Measurements from ENCODE around the gene ACBD6.

The ACBD6 gene

DNA sequence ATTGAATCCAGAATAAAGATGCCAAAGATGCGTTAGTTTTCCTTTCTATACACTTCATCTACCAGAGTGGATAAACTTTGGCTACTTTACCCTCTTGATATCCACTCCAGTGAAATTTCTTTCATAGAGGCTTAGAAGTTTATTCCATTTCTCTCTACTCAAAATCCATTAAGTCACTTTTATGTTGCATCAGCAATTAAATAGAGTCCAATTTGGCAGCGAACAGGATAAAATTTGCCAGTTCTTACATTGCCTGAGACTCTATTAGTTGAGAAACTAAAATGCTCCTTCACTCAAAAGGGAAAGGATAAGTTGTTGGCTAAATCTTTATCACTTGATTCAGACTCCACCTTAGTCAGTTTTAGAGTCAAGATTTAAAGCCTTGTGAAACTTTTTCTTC is 57.9 kb downstream of the ACBD6 start:
- no peak for TF ChIP-seq POLR2AphosphoS5 (IDR thresholded peaks at IDR 0.05; ENCODE audit: low read depth, low read length)
- TF ChIP-seq FOXP2 (optimal IDR thresholded peaks at IDR 0.05; ENCODE audit: borderline replicate concordance, extremely low read depth, extremely low read length, insufficient read depth): no peak
- TF ChIP-seq SIN3A (IDR thresholded peaks at IDR 0.05; ENCODE audit: borderline replicate concordance, insufficient read depth, low read length): no peak
- TF ChIP-seq TAF1 (IDR thresholded peaks at IDR 0.05; ENCODE audit: borderline replicate concordance, insufficient read depth, low read length): no peak
- no peak for TF ChIP-seq REST (IDR thresholded peaks at IDR 0.05; ENCODE audit: insufficient read depth in 1 of 2, low read depth in 2 of 2, low read length in 2 of 2)

GRCh38 chr1:180440335-180440734 is 62.0 kb downstream of the ACBD6 start:
- TF ChIP-seq POLR2AphosphoS5 (IDR thresholded peaks at IDR 0.05; ENCODE audit: low read depth, low read length) (no peak), REST (IDR thresholded peaks at IDR 0.05; ENCODE audit: insufficient read depth in 1 of 2, low read depth in 2 of 2, low read length in 2 of 2) (no peak), FOXP2 (optimal IDR thresholded peaks at IDR 0.05; ENCODE audit: borderline replicate concordance, extremely low read depth, extremely low read length, insufficient read depth) (no peak), SIN3A (IDR thresholded peaks at IDR 0.05; ENCODE audit: borderline replicate concordance, insufficient read depth, low read length) (no peak), TAF1 (IDR thresholded peaks at IDR 0.05; ENCODE audit: borderline replicate concordance, insufficient read depth, low read length) (no peak)

- TF ChIP-seq SIN3A (IDR thresholded peaks at IDR 0.05; ENCODE audit: borderline replicate concordance, insufficient read depth, low read length) (no peak), FOXP2 (optimal IDR thresholded peaks at IDR 0.05; ENCODE audit: borderline replicate concordance, extremely low read depth, extremely low read length, insufficient read depth) (no peak), TAF1 (IDR thresholded peaks at IDR 0.05; ENCODE audit: borderline replicate concordance, insufficient read depth, low read length) (no peak), POLR2AphosphoS5 (IDR thresholded peaks at IDR 0.05; ENCODE audit: low read depth, low read length) (no peak), REST (IDR thresholded peaks at IDR 0.05; ENCODE audit: insufficient read depth in 1 of 2, low read depth in 2 of 2, low read length in 2 of 2) (no peak)
Measured at GRCh38 chr1:180435566-180435965, 66.8 kb downstream of the ACBD6 start.

DNA sequence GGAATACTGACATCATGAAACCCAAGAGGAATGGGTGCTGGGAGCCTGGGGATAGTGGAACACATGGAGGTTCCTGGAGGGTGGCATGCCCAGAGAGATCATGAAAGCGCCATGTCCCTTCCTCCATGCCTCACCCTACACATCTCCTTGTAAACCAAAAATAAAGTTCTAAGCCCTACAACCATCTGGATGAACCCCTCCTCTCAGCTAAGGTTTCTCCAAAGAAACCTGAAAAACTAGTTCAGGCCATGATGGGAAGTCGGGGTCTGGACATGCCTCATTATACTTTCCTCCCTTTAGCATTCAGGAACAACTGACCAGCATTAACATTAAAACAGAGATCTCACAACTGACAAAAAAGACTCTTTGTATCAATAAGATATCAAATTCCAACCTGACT is 68.5 kb downstream of the ACBD6 start:
- TF ChIP-seq TAF1 (IDR thresholded peaks at IDR 0.05; ENCODE audit: borderline replicate concordance, insufficient read depth, low read length): no peak
- no peak for TF ChIP-seq REST (IDR thresholded peaks at IDR 0.05; ENCODE audit: insufficient read depth in 1 of 2, low read depth in 2 of 2, low read length in 2 of 2)
- TF ChIP-seq SIN3A (IDR thresholded peaks at IDR 0.05; ENCODE audit: borderline replicate concordance, insufficient read depth, low read length): no peak
- TF ChIP-seq POLR2AphosphoS5 (IDR thresholded peaks at IDR 0.05; ENCODE audit: low read depth, low read length): no peak
- TF ChIP-seq FOXP2 (optimal IDR thresholded peaks at IDR 0.05; ENCODE audit: borderline replicate concordance, extremely low read depth, extremely low read length, insufficient read depth): no peak

DNA sequence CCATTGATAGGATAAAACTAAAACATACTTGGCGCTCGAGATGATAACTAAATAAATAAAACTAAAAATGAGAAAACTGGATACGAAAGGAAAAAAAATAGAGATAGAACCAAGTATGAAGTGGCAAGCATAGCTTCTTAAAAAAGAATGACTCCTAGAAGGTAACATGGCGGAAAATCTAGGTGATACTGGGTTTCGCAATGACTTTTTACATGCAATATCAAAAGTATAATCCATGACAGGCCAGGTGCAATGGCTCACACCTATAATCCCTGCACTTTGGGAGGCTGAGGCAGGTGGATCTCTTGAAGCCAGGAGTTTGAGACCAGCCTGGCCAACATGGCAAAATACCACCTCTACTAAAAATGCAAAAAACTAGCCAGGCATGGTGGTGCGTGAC is 70.7 kb downstream of the ACBD6 start:
- TF ChIP-seq SIN3A (IDR thresholded peaks at IDR 0.05; ENCODE audit: borderline replicate concordance, insufficient read depth, low read length) (no peak), TAF1 (IDR thresholded peaks at IDR 0.05; ENCODE audit: borderline replicate concordance, insufficient read depth, low read length) (no peak), REST (IDR thresholded peaks at IDR 0.05; ENCODE audit: insufficient read depth in 1 of 2, low read depth in 2 of 2, low read length in 2 of 2) (no peak), FOXP2 (optimal IDR thresholded peaks at IDR 0.05; ENCODE audit: borderline replicate concordance, extremely low read depth, extremely low read length, insufficient read depth) (no peak), POLR2AphosphoS5 (IDR thresholded peaks at IDR 0.05; ENCODE audit: low read depth, low read length) (no peak)
